GM19099 (cell line): ENCODE measurements around the gene AAK1.

Experiments used
- POLR2A ChIP-seq: IDR thresholded peaks from 3 replicates; pipeline ENCODE4 v1.6.1; 2011; ENCODE audit warnings: low read depth; ENCODE audit not compliant: insufficient read length; ENCODE audit errors: extremely low read depth

The AAK1 gene

DNA sequence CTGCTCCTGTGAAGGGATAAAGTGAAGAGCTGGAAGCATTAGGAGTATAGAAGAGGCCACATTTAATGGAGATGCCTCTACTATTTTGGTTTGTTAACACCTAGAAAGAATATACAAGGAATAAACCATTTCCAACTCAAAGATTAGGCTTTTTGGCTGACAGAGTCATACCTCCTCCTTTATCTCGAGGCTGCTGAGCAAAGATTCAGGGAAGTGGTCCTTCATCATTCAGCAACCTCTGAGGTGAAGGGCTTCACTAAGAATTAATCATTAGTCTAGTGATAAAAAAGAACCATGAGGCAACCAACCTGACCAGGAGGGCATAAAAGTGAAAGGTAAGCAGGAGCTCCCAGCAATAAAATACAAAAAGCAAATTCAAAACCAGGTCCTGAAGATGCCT, 25.8 kb downstream of the AAK1 start:
- no peak for TF ChIP-seq POLR2A

DNA sequence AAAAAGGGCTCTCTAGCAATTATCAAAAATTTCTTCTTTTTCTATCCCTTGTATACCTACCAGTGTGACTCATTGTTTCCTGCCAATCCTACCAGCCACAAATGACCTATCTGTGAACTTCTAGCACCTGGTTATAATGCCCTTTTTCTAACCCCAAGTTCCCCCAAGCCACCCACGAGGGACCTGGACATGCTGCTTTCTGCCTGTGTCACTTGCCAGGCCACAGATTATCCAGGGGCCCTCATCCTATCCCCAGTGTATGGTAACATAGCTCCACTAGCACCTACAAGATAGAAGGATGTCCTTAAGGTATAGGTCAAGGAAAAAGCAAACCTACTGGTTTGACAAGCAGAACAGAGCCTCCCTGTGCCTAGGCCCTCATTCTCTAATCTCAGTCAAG, 26.8 kb downstream of the AAK1 start:
- no peak for TF ChIP-seq POLR2A

DNA sequence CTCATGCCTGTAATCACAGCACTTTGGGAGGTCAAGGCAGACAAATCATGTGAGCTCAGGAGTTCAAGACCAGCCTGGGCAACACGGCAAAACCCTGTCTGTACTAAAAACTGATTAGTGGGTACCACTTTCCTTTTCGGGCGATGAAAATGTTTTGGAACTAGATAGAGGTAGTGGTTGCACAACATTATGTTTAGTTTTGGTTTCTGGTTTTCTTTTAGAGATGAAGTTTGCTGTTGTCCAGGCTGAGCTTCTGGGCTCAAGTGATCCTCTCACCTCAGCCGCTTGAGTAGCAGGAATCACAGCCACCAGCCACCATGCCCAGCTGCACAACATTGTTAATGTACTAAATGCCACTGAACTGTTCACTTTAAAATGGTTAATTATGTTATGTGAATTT, 27.6 kb downstream of the AAK1 start:
- TF ChIP-seq POLR2A = no peak

DNA sequence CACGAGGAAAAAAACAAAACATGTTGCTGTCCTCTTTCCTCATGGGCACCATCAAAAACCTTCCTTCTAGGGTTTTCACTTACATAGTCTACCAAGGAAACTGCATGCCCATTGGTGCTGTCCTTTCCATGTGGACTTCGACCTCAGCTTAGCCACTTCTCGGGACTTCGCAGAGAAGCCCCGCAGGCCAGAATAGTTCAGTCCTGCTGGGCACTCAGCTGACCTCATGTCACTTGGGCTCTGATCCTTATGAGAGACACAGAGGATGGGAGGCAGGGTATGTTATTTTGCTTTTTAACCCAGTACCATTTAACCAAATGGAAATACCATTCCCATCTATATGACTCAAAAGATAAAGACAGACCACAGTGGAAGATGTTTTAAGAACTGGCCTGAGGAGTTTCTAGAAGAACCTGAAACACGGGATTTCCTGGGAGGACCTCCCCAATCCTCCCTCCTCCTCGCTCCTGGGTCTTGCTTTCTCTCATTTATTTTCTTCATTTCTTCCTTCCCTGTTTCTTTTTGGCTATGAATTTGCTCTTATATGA, 28.4 kb downstream of the AAK1 start:
- no peak for TF ChIP-seq POLR2A

DNA sequence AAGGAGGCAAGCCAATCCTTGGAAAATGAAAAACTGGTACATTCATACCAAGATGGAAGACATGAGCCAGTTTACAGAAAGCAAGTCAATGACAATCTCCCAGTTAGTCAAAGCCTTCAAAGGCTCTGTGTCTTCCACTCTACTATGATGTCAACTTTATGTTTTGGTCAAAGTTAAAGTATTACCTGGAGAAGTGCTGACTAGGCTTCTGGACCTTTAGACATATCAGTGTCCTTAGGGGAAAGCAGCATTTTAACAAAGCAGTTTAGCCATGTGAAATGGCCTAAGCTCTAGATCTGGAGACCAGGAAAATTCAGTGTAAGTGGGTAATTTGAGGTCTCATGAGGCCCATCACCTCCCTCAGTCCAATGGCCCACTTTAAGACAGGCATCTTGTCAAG, 30.8 kb downstream of the AAK1 start:
- TF ChIP-seq POLR2A = no peak

- no peak for TF ChIP-seq POLR2A
Measured at GRCh38 chr2:69612200-69612599, 31.3 kb downstream of the AAK1 start.

DNA sequence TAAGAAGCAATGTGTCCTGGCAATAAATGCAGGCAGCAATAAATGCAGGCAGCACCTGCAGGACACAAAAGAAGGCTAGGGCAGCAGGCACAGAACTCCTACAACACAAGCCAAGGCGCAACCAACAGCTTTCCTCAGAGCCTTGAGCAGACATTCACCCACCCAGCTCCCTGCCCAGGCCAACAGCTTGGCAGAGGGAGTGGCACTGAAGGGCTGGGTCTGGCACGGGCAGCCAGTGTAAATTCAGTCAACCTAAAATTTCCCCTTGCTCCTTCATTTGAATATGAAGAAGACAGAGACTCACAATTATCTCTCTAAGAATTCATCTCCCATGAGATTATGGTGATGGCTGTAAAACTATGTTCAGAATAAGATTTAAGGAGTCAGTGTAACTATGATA, 35.4 kb downstream of the AAK1 start:
- TF ChIP-seq POLR2A = no peak

DNA sequence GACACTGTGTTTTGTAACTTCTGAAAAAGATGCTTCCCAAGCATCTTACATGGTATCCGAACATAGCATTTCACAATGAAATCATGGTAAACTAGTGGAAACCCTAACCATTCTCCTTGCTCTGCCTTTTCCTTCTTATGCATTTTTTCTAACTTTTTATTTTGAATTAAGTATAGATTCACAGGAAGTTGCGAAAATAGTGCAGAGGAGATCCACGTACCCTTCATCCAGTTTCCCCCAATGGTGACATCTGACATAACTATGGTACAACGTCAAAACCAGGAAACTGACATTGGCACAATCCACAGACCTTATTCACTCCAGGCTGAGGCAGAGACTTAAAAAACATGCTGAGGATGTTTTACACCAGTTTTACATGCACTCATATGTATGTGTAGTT, 38.3 kb downstream of the AAK1 start:
- TF ChIP-seq POLR2A = no peak

DNA sequence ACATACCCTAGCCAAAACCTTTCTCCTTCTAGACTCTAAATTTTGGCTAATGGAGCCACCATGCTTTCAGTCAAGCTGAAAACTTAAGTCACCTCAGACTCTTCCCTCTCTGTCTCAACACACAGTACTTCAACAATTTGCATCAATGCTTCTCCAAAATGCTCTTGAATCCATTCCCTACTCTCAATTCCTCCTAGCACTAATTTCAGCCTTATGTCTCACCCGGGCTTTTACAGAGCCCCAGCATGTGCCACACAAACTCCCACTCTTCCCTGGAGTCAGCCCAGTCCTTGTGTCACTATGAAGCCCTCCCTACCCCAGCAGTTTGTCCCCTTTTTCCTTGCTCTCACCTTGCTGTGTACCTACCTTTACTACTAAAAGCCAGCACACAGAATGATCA, 38.7 kb downstream of the AAK1 start:
- TF ChIP-seq POLR2A = no peak

- TF ChIP-seq POLR2A = no peak
Measured at GRCh38 chr2:69604026-69604678, 39.4 kb downstream of the AAK1 start.

- TF ChIP-seq POLR2A = no peak
Measured at GRCh38 chr2:69603146-69603743, 40.3 kb downstream of the AAK1 start.

DNA sequence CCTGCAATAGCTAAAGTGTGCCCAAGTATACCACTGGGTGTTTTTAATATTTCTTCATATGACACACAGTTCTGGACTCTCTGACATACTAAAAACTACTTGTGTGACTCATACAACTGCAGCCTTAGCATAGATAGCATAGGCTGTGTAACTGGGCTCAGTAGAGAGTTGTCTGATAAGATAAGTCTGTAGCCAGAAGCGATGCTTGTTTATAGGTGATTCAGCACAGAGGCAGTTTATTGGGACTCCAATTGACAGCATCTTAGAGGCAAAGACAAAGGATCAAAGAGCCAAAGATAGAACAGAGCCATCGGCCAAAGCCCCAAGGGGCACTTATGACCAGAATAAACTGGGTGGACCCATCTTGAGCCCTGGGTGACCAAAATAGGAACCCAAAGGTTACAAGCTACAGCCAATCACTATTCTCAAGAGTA, 42.3 kb downstream of the AAK1 start:
- no peak for TF ChIP-seq POLR2A

GRCh38 chr2:69600425-69600824, 43.1 kb downstream of the AAK1 start:
- no peak for TF ChIP-seq POLR2A

GRCh38 chr2:69597843-69598610, 45.5 kb downstream of the AAK1 start:
- TF ChIP-seq POLR2A = no peak

DNA sequence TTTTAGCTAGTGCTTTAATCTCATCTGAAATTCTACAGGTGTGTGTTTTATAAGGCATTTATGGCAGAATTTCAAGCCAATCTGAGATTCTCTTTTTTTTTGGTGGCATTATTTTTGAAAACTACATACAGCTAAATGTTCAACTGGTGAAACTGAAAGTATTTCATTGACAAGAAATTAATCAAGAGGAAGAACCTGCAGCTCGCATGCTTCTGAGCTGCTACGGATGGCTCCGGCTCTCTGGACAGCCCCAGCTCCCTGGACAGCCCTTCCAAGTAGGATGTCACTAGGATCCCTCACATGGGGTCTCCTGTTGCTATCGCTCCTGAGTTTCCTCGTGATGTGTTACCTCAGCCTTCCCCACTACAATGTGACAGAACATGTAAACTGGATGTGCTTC, 46.4 kb downstream of the AAK1 start:
- TF ChIP-seq POLR2A = no peak

GRCh38 chr2:69594341-69594740, 49.2 kb downstream of the AAK1 start:
- no peak for TF ChIP-seq POLR2A

GRCh38 chr2:69592511-69592910, 51.0 kb downstream of the AAK1 start:
- no peak for TF ChIP-seq POLR2A
